SH-SY5Y (cell line): ENCODE data around the gene MYL12B.

Experiments
- GATA2 ChIP-seq: IDR thresholded peaks from 2 replicates; pipeline ENCODE4 v1.6.1; 2011; ENCODE audit warnings: mild to moderate bottlenecking, low read depth, low read length
- GATA3 ChIP-seq: IDR thresholded peaks from 2 replicates; pipeline ENCODE4 v1.6.1; 2011; ENCODE audit warnings: low read depth, mild to moderate bottlenecking, low read length, moderate library complexity

Gene MYL12B

GRCh38 chr18:3261373-3262233 is at the start of gene MYL12B:
Gene MYL12B, plus strand, starts transcription at chr18:3262133. Its CDS starts 10,766 bp downstream, at chr18:3272899.
- TF ChIP-seq GATA2 (0 out of 2 replicates have a peak, but pooled peaks have one; percentile 12), GATA3 (no peak)

GRCh38 chr18:3212657-3213056 is 49.3 kb upstream of the MYL12B start:
- TF ChIP-seq GATA3 = no peak
- no peak for TF ChIP-seq GATA2

- TF ChIP-seq GATA3 = no peak
- no peak for TF ChIP-seq GATA2
These were observed 48.5 kb upstream of the MYL12B start for GRCh38 chr18:3213300-3214059.

GRCh38 chr18:3214855-3215637 is 46.9 kb upstream of the MYL12B start:
- TF ChIP-seq GATA2 = no peak

- TF ChIP-seq GATA3 = no peak
- no peak for TF ChIP-seq GATA2
These were observed 44.9 kb upstream of the MYL12B start for GRCh38 chr18:3216987-3217386.

GRCh38 chr18:3217948-3218647 is 43.8 kb upstream of the MYL12B start:
- no peak for TF ChIP-seq GATA2
- TF ChIP-seq GATA3 = no peak

- TF ChIP-seq GATA2 = no peak
- TF ChIP-seq GATA3 = no peak
These were observed 43.1 kb upstream of the MYL12B start for GRCh38 chr18:3218819-3219218.

GRCh38 chr18:3219241-3219630 is 42.7 kb upstream of the MYL12B start:
- no peak for TF ChIP-seq GATA2
- no peak for TF ChIP-seq GATA3

GRCh38 chr18:3219631-3220335 is 42.1 kb upstream of the MYL12B start, which contains the start of gene MYOM1:
Gene MYOM1, minus strand, starts transcription at chr18:3219968. Its CDS starts 4,745 bp downstream, at chr18:3215223.
- TF ChIP-seq GATA3 = no peak
- TF ChIP-seq GATA2 = no peak

- no peak for TF ChIP-seq GATA3
- TF ChIP-seq GATA2 = no peak
These were observed 40.4 kb upstream of the MYL12B start for GRCh38 chr18:3221496-3221895.

- TF ChIP-seq GATA3 (no peak), GATA2 (no peak)
These were observed 38.6 kb upstream of the MYL12B start for GRCh38 chr18:3223356-3223755.

- no peak for TF ChIP-seq GATA3
- TF ChIP-seq GATA2 = no peak
These were observed 37.7 kb upstream of the MYL12B start for GRCh38 chr18:3224223-3224622.

- TF ChIP-seq GATA3 (no peak), GATA2 (no peak)
These were observed 36.3 kb upstream of the MYL12B start for GRCh38 chr18:3225588-3225987.

GRCh38 chr18:3226048-3226447 is 35.9 kb upstream of the MYL12B start:
- no peak for TF ChIP-seq GATA2
- TF ChIP-seq GATA3 = no peak
